B cell (primary cell): ENCODE results near the gene PGM5.
"Not testable (repeated sequence)": the region's sequence is repeated elsewhere in the genome, so short reads cannot be mapped to it uniquely, and the experiment has no call there.

Source experiments
- EZH2 ChIP-seq: IDR thresholded peaks from 2 replicates; pipeline ENCODE4 v1.6.1; 2012; ENCODE audit warnings: borderline replicate concordance, low read depth, mild to moderate bottlenecking, moderate library complexity, low read length; ENCODE audit not compliant: insufficient read depth, poor library complexity, severe bottlenecking
- TF ChIP-seq, protein P1 (sequence below): fragments of 200-600 bp; IDR thresholded peaks from one replicate; pipeline ENCODE4 v1.8.0; 2022; ENCODE audit warnings: antibody characterized with exemption, mild to moderate bottlenecking

DNA sequence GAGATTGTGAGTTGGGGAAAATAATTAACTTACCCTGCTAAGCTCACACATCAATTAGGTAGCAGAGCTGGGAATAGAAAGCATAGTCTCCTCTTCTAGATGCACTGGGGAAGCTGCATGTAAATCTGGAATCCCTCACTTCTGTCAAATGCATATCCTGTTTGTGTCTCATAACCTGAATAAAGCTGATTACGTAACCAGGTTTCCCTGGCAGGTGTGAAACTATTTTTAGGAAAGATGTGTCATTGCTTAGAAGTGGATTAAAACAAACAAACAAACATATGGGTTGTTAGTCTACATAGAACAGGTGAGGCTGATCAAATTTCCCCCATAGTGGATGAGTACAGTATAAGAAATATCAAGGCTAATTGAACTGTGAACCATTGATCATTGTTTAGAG is 27.5 kb downstream of the PGM5 start:
- TF ChIP-seq, protein P1, sequence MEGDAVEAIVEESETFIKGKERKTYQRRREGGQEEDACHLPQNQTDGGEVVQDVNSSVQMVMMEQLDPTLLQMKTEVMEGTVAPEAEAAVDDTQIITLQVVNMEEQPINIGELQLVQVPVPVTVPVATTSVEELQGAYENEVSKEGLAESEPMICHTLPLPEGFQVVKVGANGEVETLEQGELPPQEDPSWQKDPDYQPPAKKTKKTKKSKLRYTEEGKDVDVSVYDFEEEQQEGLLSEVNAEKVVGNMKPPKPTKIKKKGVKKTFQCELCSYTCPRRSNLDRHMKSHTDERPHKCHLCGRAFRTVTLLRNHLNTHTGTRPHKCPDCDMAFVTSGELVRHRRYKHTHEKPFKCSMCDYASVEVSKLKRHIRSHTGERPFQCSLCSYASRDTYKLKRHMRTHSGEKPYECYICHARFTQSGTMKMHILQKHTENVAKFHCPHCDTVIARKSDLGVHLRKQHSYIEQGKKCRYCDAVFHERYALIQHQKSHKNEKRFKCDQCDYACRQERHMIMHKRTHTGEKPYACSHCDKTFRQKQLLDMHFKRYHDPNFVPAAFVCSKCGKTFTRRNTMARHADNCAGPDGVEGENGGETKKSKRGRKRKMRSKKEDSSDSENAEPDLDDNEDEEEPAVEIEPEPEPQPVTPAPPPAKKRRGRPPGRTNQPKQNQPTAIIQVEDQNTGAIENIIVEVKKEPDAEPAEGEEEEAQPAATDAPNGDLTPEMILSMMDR: not testable (repeated sequence)
- not testable (repeated sequence) for TF ChIP-seq EZH2
